GM12875 (cell line): ENCODE results near the gene CDH12.

Source experiments
- H3K4me3 ChIP-seq: one replicate; pipeline ENCODE4 v1.5.1; 2011; ENCODE audit warnings: low read depth, low read length, control low read depth
- TF ChIP-seq, protein P1 (sequence below): IDR thresholded peaks from 2 replicates; pipeline ENCODE4 v1.5.1; 2011; ENCODE audit warnings: low read depth, mild to moderate bottlenecking, control low read depth, inconsistent platforms, low read length, moderate library complexity, borderline replicate concordance; ENCODE audit not compliant: insufficient read depth

The CDH12 gene

DNA sequence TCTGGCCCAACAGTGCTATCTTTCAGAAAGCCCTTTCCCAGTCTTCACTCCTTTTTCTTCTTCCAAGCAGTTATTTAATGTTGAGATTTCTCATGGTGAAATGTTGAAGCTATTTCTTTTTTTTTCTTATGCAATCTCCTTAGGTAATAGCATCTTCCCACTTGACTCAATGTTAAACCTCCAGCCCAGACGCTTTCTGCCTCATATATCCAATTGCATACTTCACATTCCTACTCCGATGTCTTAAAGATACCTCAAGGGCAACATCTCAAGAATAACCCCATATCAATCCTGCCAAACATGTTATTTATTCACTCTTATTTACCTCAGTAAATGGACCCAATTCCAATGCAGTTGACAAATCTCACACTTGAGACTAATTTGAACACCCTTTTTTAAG is 187.3 kb downstream of the CDH12 start:
- TF ChIP-seq, protein P1, sequence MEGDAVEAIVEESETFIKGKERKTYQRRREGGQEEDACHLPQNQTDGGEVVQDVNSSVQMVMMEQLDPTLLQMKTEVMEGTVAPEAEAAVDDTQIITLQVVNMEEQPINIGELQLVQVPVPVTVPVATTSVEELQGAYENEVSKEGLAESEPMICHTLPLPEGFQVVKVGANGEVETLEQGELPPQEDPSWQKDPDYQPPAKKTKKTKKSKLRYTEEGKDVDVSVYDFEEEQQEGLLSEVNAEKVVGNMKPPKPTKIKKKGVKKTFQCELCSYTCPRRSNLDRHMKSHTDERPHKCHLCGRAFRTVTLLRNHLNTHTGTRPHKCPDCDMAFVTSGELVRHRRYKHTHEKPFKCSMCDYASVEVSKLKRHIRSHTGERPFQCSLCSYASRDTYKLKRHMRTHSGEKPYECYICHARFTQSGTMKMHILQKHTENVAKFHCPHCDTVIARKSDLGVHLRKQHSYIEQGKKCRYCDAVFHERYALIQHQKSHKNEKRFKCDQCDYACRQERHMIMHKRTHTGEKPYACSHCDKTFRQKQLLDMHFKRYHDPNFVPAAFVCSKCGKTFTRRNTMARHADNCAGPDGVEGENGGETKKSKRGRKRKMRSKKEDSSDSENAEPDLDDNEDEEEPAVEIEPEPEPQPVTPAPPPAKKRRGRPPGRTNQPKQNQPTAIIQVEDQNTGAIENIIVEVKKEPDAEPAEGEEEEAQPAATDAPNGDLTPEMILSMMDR = no peak

DNA sequence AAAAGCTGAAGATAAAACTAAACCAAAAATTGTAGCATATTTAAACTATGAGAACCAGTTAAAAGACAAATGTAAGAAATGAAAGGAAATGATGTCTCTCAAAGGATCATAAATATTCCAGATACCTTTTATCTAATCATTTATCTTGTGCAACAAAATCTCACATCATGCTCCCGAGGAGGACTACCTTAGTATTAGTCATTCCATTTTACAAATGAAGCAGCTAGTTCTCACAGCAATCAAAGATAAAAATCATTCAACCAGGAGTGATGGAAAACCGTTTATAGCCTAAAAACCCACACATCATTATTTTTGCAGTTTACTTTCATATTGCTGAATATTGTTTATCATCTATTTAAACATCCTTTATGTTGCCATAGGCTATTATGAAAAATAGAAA is 190.0 kb downstream of the CDH12 start:
- TF ChIP-seq, protein P1 = no peak
- no peak overlapping the region for H3K4me3 ChIP-seq

More for the DNA sequence above, 187.3 kb downstream of the CDH12 start:
- no peak overlapping the region for H3K4me3 ChIP-seq

DNA sequence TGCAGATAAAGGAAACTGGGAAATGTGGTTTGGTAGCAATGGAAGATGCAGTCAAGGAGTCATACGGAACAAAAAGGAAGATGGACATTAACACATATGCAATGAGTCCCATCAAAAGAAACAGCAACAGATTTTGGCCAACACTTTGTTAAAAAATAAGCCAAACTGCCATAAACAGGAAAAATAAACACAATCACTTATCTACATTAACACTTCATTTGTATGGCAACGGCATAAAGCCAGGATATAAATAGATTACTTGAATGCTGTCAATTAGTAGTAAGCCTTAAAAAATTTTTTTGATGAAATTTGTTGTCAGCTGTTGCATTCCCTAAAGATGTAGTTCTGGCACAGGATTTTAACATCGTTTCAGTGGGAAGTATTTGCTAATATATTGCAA is 190.8 kb downstream of the CDH12 start:
- TF ChIP-seq, protein P1 = no peak
- no peak overlapping the region for H3K4me3 ChIP-seq

DNA sequence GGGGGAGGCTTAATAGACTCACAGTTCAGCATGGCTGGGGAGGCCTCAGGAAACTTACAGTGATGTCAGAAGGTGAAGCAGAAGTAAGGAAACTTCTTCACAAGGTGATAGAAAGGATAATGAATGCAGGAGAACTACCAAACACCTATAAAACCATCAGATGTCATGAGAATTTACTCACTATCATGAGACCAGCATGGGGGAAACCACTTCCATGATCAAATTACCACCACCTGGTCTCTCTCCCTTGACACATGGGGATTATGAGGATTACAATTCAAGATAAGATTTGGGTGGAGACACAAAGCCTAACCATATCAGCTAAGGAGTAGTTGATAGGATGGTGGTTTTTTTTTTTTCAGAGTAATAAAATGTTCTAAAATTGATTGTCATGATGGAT is 201.8 kb downstream of the CDH12 start:
- H3K4me3 ChIP-seq = no peak overlapping the region
- TF ChIP-seq, protein P1 = no peak

DNA sequence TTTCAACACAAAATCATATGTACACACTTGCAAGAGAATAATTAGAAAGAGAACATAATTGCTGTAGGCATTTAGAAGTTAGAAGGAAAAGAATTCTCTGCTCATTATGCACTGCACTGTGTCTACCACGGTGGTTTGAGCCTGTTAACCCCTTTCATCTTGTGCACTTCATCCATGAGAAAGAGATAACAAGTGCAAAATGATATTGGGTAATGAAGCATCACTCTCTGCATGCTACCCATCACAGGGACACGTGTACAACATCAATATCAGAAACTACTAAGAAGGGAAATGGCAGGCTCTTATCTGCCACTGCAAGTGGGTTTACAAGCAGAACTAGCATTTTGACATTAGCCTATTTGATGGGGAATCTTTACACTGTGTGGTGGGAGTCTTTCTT is 202.6 kb downstream of the CDH12 start:
- no peak overlapping the region for H3K4me3 ChIP-seq
- TF ChIP-seq, protein P1 = no peak

DNA sequence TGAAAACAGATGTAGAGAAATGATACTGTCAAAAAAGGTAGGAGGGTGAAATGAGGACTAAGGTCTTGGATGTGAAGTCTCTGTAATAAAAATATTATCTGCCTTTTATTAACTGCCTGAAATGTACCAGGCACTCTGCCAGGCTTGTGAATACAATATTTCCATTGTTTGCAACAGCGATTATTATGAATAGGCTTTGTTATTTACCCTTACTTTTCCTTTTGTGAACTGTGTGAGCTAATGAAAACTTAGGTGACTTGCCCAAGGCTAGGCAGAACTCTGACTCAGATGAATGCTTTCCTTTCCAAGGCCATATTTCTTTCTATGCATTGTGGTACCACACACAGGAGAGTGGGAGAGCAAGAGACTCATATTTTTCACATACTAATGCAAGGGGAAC is 204.1 kb downstream of the CDH12 start:
- H3K4me3 ChIP-seq = no peak overlapping the region
- TF ChIP-seq, protein P1 = no peak

DNA sequence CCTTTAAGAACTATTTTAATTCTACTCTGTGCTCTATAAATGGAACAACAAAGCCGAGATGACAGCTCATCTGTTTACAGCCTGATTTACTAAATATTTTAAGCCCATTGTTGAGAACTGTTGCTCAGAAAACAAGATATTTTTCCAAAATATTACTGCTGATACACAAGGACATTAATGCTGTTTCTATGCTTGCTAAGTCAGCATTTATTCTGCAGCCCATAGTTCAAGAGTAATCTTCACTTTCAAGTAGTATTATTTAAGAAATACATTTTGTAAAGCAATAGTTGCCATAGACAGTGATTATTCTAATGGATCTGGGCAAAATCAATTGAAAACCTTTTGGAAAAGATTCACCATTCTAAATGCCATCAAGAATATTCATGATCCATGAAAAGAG is 208.3 kb downstream of the CDH12 start:
- TF ChIP-seq, protein P1 = no peak
- H3K4me3 ChIP-seq = no peak overlapping the region
